RWPE1 (cell line): ENCODE data around the gene FBXW11.

ENCODE experiments used
- CTCF ChIA-PET: fragments of 350-600 bp; sonication (Branson Sonifier 250); formaldehyde crosslinking; extraction: SDS; loops from one replicate; lab custom pipeline; 2021; lab: Yijun Ruan, JAX
- POLR2A ChIA-PET: fragments of 400-600 bp; formaldehyde crosslinking; extraction: SDS; loops from one replicate; lab custom pipeline; 2020; ENCODE audit warnings: antibody characterized with exemption; ENCODE audit not compliant: low non-redundant PET; lab: Yijun Ruan, JAX
- DNase-seq: peaks from one replicate; pipeline ENCODE4 v3.0.0; 2012; ENCODE audit warnings: low spot score
- H3K27ac ChIP-seq: fragments of 450-650 bp; 2 replicates; pipeline ENCODE4 v1.5.1; 2017
- CTCF ChIP-seq: fragments of 450-650 bp; conservative IDR thresholded peaks from 2 replicates; pipeline ENCODE4 v1.5.1; 2017; ENCODE audit warnings: low read depth, mild to moderate bottlenecking

FBXW11 gene

DNA sequence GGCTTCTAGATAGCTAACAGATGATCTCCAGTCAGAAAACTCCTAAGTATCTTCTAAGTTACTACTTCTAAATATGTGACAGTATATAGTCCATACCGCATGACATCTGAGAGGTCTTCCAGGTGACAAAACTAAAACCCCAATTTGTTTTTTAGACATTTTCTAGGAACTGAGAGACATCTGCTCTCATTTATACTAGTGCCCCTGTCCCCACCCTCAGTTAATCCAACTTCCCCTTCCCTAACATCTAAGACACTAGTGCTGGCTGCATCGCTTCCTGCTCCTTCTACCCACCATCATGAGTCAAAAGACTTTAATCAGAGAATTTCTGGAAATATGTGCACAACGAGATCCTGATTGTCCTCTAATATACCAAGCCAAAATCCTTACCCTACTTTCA lies 37.9 kb downstream of the FBXW11 start:
- DNase-seq = no peak
- POLR2A ChIA-PET = no interaction called here
- no peak for TF ChIP-seq CTCF
- H3K27ac ChIP-seq = no peak overlapping the region
- CTCF ChIA-PET = interaction anchor here (0.6 kb wide), 1 partner anchor 60 kb away, joined by 3 read pairs; no protein-coding TSS in a partner anchor

GRCh38 chr5:171966964-171967363 lies 39.5 kb downstream of the FBXW11 start:
- H3K27ac ChIP-seq = no peak overlapping the region
- ChIA-PET POLR2A (no interaction called here), CTCF (no interaction called here)
- DNase-seq = no peak
- no peak for TF ChIP-seq CTCF

DNA sequence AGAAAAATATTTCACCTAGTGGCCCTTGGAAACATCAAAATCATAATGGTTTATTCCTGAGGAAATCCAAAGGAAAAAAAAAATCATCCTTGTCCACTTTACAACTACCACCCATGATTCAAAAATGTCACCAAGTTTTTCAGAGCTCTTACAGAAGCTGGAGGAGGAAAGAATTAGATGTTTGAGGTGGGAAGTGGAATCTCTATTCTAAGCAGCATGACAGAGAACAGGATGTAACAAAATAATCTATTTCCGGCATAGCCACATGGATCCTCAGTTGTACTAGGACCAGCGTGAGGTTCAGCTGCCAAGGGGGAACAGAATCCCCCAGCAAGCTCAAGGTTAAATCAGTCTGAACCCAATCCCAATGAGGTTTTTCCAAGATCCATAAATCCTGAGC lies 40.2 kb downstream of the FBXW11 start:
- no peak for TF ChIP-seq CTCF
- no peak overlapping the region for H3K27ac ChIP-seq
- ChIA-PET POLR2A (no interaction called here), CTCF (interaction anchor here (0.6 to 0.7 kb wide), 4 partner anchors 21 to 644 kb away, joined by 3 to 4 read pairs (median 3); no protein-coding TSS in a partner anchor)
- no peak for DNase-seq

- ChIA-PET POLR2A (no interaction called here), CTCF (interaction anchor here (0.6 kb wide), 2 partner anchors 21 to 181 kb away, joined by 3 read pairs; no protein-coding TSS in a partner anchor)
- no peak overlapping the region for H3K27ac ChIP-seq
- no peak for DNase-seq
- TF ChIP-seq CTCF = no peak
These were observed 40.7 kb downstream of the FBXW11 start for GRCh38 chr5:171965745-171966144.

GRCh38 chr5:171963416-171963815 lies 43.0 kb downstream of the FBXW11 start:
- no peak for DNase-seq
- CTCF ChIA-PET = no interaction called here
- H3K27ac ChIP-seq = no peak overlapping the region
- no peak for TF ChIP-seq CTCF
- POLR2A ChIA-PET = no interaction called here

DNA sequence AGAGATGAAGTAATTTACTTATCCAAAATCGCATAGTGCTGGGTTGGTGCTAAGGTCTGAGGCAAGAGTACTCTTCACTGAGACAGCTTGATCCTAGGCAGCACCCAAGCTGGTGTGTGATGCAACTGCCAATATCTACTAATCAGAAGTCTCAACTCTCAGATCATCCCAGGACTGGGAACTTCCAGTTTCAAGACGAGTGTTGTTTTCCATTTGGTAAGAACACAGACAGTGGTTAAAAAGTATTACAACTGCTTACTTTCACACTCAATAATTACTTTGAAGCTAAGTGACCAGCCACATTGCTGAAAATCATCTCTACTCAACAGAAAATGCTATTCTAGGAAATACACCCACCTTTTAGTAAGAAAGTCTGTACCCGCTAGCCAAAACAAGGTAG lies 45.3 kb downstream of the FBXW11 start:
- DNase-seq = no peak
- ChIA-PET POLR2A (no interaction called here), CTCF (interaction anchor here (0.6 to 1.0 kb wide), 2 partner anchors 31 to 734 kb away, joined by 3 to 4 read pairs; no protein-coding TSS in a partner anchor)
- no peak for TF ChIP-seq CTCF
- no peak overlapping the region for H3K27ac ChIP-seq
